Measurements from ENCODE around the gene HDHD5. TPM values are rescaled to one million over a fixed set of nuclear protein-coding genes. Genes with fewer than 3 reads are reported as not detected.

HDHD5 gene
- total RNA-seq, 1 donor from 2014 or later, result 39.7 TPM

GRCh38 chr22:17157714-17158113 is 1.4 kb downstream of the HDHD5 start:
- H3K4me3 Mint-ChIP-seq, result peak overlapping the region; percentile 87
- H3K79me2 ChIP-seq (ENCODE audit: low read depth), result peaks cover 57% of the 10 kb centered on the region
- peak overlapping the region; percentile 89 for H3K4me2 ChIP-seq
- H2AFZ ChIP-seq (replicated peaks), result no peak overlapping the region
- H3K9me3 Mint-ChIP-seq, result no peaks in the 10 kb centered on the region
- H3K36me3 Mint-ChIP-seq, result peaks cover 4% of the 10 kb centered on the region
- DNase-seq (ENCODE audit: low spot score), result no peak
- H3K27me3 ChIP-seq, result no peaks in the 10 kb centered on the region
- no peak overlapping the region for H3K27ac ChIP-seq
- no peak overlapping the region for H3K9ac ChIP-seq
- peaks cover 13% of the 10 kb centered on the region for H3K4me1 ChIP-seq
- peaks cover 20% of the 10 kb centered on the region for H3K4me1 Mint-ChIP-seq
- H3K4me3 ChIP-seq, result peak overlapping the region; percentile 71
- H3K9me3 ChIP-seq (ENCODE audit: low read depth), result no peaks in the 10 kb centered on the region
- no peak for TF ChIP-seq EZH2phosphoT487 (IDR thresholded peaks at IDR 0.05)
- no peak for TF ChIP-seq EZH2 (IDR thresholded peaks at IDR 0.05)
- no peak for TF ChIP-seq CTCF (IDR thresholded peaks at IDR 0.05)
- no peaks in the 10 kb centered on the region for H3K36me3 ChIP-seq
- no peaks in the 10 kb centered on the region for H3K27me3 Mint-ChIP-seq (ENCODE audit: insufficient read depth, low read depth)
- peaks cover 19% of the 10 kb centered on the region for H3F3A ChIP-seq (ENCODE audit: low read depth)
- H4K20me1 ChIP-seq (ENCODE audit: low read depth), result peaks cover 57% of the 10 kb centered on the region
- H3K27ac Mint-ChIP-seq, result no peak overlapping the region

GRCh38 chr22:17155941-17156340 is 3.1 kb downstream of the HDHD5 start:
- TF ChIP-seq EZH2 (IDR thresholded peaks at IDR 0.05) (no peak), EZH2phosphoT487 (IDR thresholded peaks at IDR 0.05) (no peak), CTCF (IDR thresholded peaks at IDR 0.05) (no peak)
- H2AFZ ChIP-seq (replicated peaks), result no peak overlapping the region
- H3K4me1 ChIP-seq, result peaks cover 13% of the 10 kb centered on the region
- no peaks in the 10 kb centered on the region for H3K27me3 ChIP-seq
- Mint-ChIP-seq H3K36me3 (peaks cover 10% of the 10 kb centered on the region), H3K4me1 (peaks cover 23% of the 10 kb centered on the region), H3K9me3 (no peaks in the 10 kb centered on the region), H3K4me3 (no peak overlapping the region), H3K27me3 (ENCODE audit: insufficient read depth, low read depth) (no peaks in the 10 kb centered on the region), H3K27ac (no peak overlapping the region)
- peaks cover 71% of the 10 kb centered on the region for H4K20me1 ChIP-seq (ENCODE audit: low read depth)
- H3K36me3 ChIP-seq, result no peaks in the 10 kb centered on the region
- DNase-seq (ENCODE audit: low spot score), result no peak
- peak overlapping the region; percentile 31 for H3K4me2 ChIP-seq
- peaks cover 72% of the 10 kb centered on the region for H3K79me2 ChIP-seq (ENCODE audit: low read depth)
- no peak overlapping the region for H3K9ac ChIP-seq
- no peak overlapping the region for H3K27ac ChIP-seq
- H3F3A ChIP-seq (ENCODE audit: low read depth), result peaks cover 19% of the 10 kb centered on the region
- no peaks in the 10 kb centered on the region for H3K9me3 ChIP-seq (ENCODE audit: low read depth)
- no peak overlapping the region for H3K4me3 ChIP-seq

- H3K4me1 Mint-ChIP-seq, result peaks cover 13% of the 10 kb centered on the region
- no peak overlapping the region for H3K27ac Mint-ChIP-seq
Observed at GRCh38 chr22:17152971-17153370, 6.1 kb downstream of the HDHD5 start.

More at GRCh38 chr22:17152971-17153370, 6.1 kb downstream of the HDHD5 start:
- H3K27me3 ChIP-seq, result no peaks in the 10 kb centered on the region
- Mint-ChIP-seq H3K27me3 (ENCODE audit: insufficient read depth, low read depth) (no peaks in the 10 kb centered on the region), H3K4me3 (no peak overlapping the region), H3K36me3 (peaks cover 7% of the 10 kb centered on the region), H3K9me3 (no peaks in the 10 kb centered on the region)
- H3K4me3 ChIP-seq, result no peak overlapping the region
- H3K79me2 ChIP-seq (ENCODE audit: low read depth), result peaks cover 97% of the 10 kb centered on the region
- H3K36me3 ChIP-seq, result no peaks in the 10 kb centered on the region
- H3K4me2 ChIP-seq, result no peak overlapping the region
- no peak for DNase-seq (ENCODE audit: low spot score)
- H4K20me1 ChIP-seq (ENCODE audit: low read depth), result peaks cover 89% of the 10 kb centered on the region
- no peak overlapping the region for H3K9ac ChIP-seq
- TF ChIP-seq EZH2phosphoT487 (IDR thresholded peaks at IDR 0.05) (no peak), EZH2 (IDR thresholded peaks at IDR 0.05) (no peak), CTCF (IDR thresholded peaks at IDR 0.05) (no peak)
- no peak overlapping the region for H2AFZ ChIP-seq (replicated peaks)
- no peak overlapping the region for H3K27ac ChIP-seq
- peaks cover 8% of the 10 kb centered on the region for H3F3A ChIP-seq (ENCODE audit: low read depth)
- H3K4me1 ChIP-seq, result peaks cover 5% of the 10 kb centered on the region
- no peaks in the 10 kb centered on the region for H3K9me3 ChIP-seq (ENCODE audit: low read depth)

All from neural progenitor cell (in vitro differentiated cells).